T-cell (primary cell): ENCODE data around the gene RTP2. TPM values are rescaled to one million over a fixed set of nuclear protein-coding genes. Genes with fewer than 3 reads are reported as not detected.

Experiments used
- total RNA-seq, 35 experiments: library from RNA in 6 of 35; stranded (reverse) in 6 of 35; fragments of 120-200 nt in 1 of 35; gene quantifications; one replicate each; pipeline versions ENCODE4 v1.2.1 to v1.2.4 and lab custom pipeline; 2013 to 2026

The RTP2 gene
- total RNA-seq, 5 donors from 2014 or later (not counting 1 experiment from before 2014, with no cell fraction given), result not detected

Other genes starting within 250 kb of the RTP2 start
- not detected for gene SST, start 32.2 kb downstream of the RTP2 start, total RNA-seq
- 10 to 100 TPM; 16.8 to 31.1 (median 27.7) TPM for gene BCL6, start 42.9 kb upstream of the RTP2 start, total RNA-seq